Vagina (tissue), 2 donors: ENCODE results near the gene COL23A1.

Source experiments
- CTCF ChIP-seq, 3 experiments: fragments of 450-650 bp in 2 of 3; fragments of 200-600 bp in 1 of 3; sonication (generic) in 1 of 3; IDR thresholded peaks; one replicate each; pipeline ENCODE4 v1.5.1; 2017 to 2019; ENCODE audit warnings: antibody characterized with exemption in 3 of 3, mild to moderate bottlenecking in 2 of 3, moderate library complexity in 2 of 3
- POLR2AphosphoS5 ChIP-seq, 2 donors: sonication (generic); formaldehyde crosslinking; IDR thresholded peaks; one replicate each; pipeline ENCODE4 v1.9.0; 2017; ENCODE audit warnings: antibody characterized with exemption in 2 of 2, mild to moderate bottlenecking in 2 of 2, low read depth in 1 of 2; ENCODE audit not compliant: insufficient read depth in 1 of 2

- TF ChIP-seq CTCF (IDR thresholded peaks at IDR 0.05) (no peak), POLR2AphosphoS5 (IDR thresholded peaks at IDR 0.05; ENCODE audit: insufficient read depth in 1 of 2, low read depth in 1 of 2) (no peak)
Observed at GRCh38 chr5:178595150-178595549, 5.0 kb upstream of the COL23A1 start.
